Ovary (tissue), 9 donors: ENCODE measurements around the gene RNF212. TPM values are rescaled to one million over a fixed set of nuclear protein-coding genes. Genes with fewer than 3 reads are reported as not detected.
A peak's percentile ranks its signal among the peaks of the same experiment; 100 is the strongest.

Source experiments
- DNase-seq, 5 donors: peaks; one replicate each; pipeline ENCODE4 v3.0.0-alpha.2; 2019 to 2020
- H3K27ac ChIP-seq, 2 donors: fragments of 200-600 bp; one replicate each; pipeline versions ENCODE4 v1.5.1 to v1.8.0; 2019 to 2022
- H3K27me3 ChIP-seq: fragments of 200-600 bp; one replicate; pipeline ENCODE4 v1.8.0; 2022
- H3K36me3 ChIP-seq: fragments of 200-600 bp; sonication (generic); one replicate; pipeline ENCODE4 v1.5.1; 2019
- H3K4me1 ChIP-seq: one replicate; pipeline ENCODE4 v1.8.1; 2013; ENCODE audit warnings: mild to moderate bottlenecking, moderate library complexity; ENCODE audit not compliant: insufficient read depth
- H3K4me3 ChIP-seq: fragments of 200-600 bp; sonication (generic); one replicate; pipeline ENCODE4 v1.5.1; 2017
- H3K9me3 ChIP-seq, 2 donors: fragments of 200-600 bp in 1 of 2; sonication (generic) in 1 of 2; one replicate each; pipeline versions ENCODE4 v1.5.1 to v1.8.1; 2013 to 2019; ENCODE audit warnings: mild to moderate bottlenecking in 1 of 2, moderate library complexity in 1 of 2
- CTCF ChIP-seq, 3 donors: fragments of 450-650 bp in 2 of 3; fragments of 200-600 bp in 1 of 3; IDR thresholded peaks; one replicate each; pipeline versions ENCODE4 v1.5.1 to v1.8.0; 2016 to 2022; ENCODE audit warnings: antibody characterized with exemption in 3 of 3, mild to moderate bottlenecking in 1 of 3
- EP300 ChIP-seq: sonication (generic); formaldehyde crosslinking; IDR thresholded peaks from one replicate; pipeline ENCODE4 v1.6.1; 2017; ENCODE audit warnings: antibody characterized with exemption
- POLR2A ChIP-seq: fragments of 450-650 bp; IDR thresholded peaks from one replicate; pipeline ENCODE4 v1.6.1; 2017; ENCODE audit warnings: antibody characterized with exemption, mild to moderate bottlenecking, moderate library complexity
- WGBS, 3 donors: extraction: QIAGEN DNeasy Blood & Tissue Kit in 1 of 3; methylation state at CpG; one replicate each; pipeline versions ENCODE4 v1.1.5 to v1.1.7; 2013 to 2017; 5-methylcytosine and 5-hydroxymethylcytosine counted together
- intact Hi-C, 4 donors: fragments of 100-400 bp; cut with DNase I; formaldehyde crosslinking; loops; one replicate each; pipeline versions ENCODE4 v1.11.0 to v1.15.1; 2022 to 2023
- polyA plus RNA-seq, 2 donors: library from polyadenylated mRNA; stranded (reverse); fragments of 200-250 nt in 1 of 2; fragments of 350-450 nt in 1 of 2; fragmentation: Illumina TruSeq in 1 of 2; extraction: RNeasy Lipid Tissue Mini Kit (QIAGEN cat#74804) in 1 of 2; gene quantifications; one replicate each; pipeline ENCODE4 v1.2.3, GENCODE V29; 2013 to 2014
- total RNA-seq, 7 donors: library from RNA; depleted of rRNA in 2 of 7; stranded (reverse); fragments of >200 nt in 2 of 7; fragmentation: NEBNext Ultra II Directional in 3 of 7; extraction: Animal tissue kit (Norgen Biotek cat#: 25700) in 3 of 7; gene quantifications; one replicate each; pipeline versions ENCODE4 v1.1.0 to v1.2.4, GENCODE V29; 2016 to 2023
- donor health status: DM: no; HTN: no; CAD: no; lungs with moderate emphysema.
- donor health status: DM: no; HTN: no; CAD: no.
- donor health status: Bipolar disorder and iron deficiency.
- donor health status: DM: yes; HTN: yes; CAD: no.
- donor health status: DM: no; HTN: no; CAD: no.
- donor health status: DM: yes; HTN: yes; CAD: no.

The RNF212 gene
- total and polyA plus RNA-seq, 9 donors = 6.2 to 31.0 (median 14.1) TPM

GRCh38 chr4:1097553-1097952 lies 15.8 kb downstream of the RNF212 start:
- no peak for DNase-seq
- intact Hi-C loops = no loop called here
- WGBS, 3 donors = 88 to 97% (median 94%) methylated on average over 9 of the region's 9 CpGs
- no peak overlapping the region for H3K4me3 ChIP-seq
- H3K36me3 ChIP-seq = no peaks in the 10 kb centered on the region
- H3K4me1 ChIP-seq = no peaks in the 10 kb centered on the region
- H3K9me3 ChIP-seq = no peaks in the 10 kb centered on the region
- H3K27me3 ChIP-seq = no peaks in the 10 kb centered on the region
- H3K27ac ChIP-seq = no peak overlapping the region
- no peak for TF ChIP-seq CTCF (IDR thresholded peaks at IDR 0.05)
- no peak for TF ChIP-seq EP300

- 79 to 89% (median 87%) methylated on average over 5 of the region's 5 CpGs for WGBS, 3 donors
- H3K4me3 ChIP-seq = no peak overlapping the region
- TF ChIP-seq CTCF (IDR thresholded peaks at IDR 0.05) (no peak), POLR2A (no peak), EP300 (no peak)
- no peak for DNase-seq
- no peaks in the 10 kb centered on the region for H3K36me3 ChIP-seq
- no peak overlapping the region for H3K27ac ChIP-seq
- no peaks in the 10 kb centered on the region for H3K27me3 ChIP-seq
- H3K4me1 ChIP-seq = no peaks in the 10 kb centered on the region
- H3K9me3 ChIP-seq = no peaks in the 10 kb centered on the region
- intact Hi-C loops = no loop called here
These were observed 16.5 kb downstream of the RNF212 start for GRCh38 chr4:1096841-1097240.

GRCh38 chr4:1094336-1094690 lies 19.1 kb downstream of the RNF212 start:
- no peak for DNase-seq
- intact Hi-C loops = no loop called here
- Histone ChIP-seq H3K27me3 (no peaks in the 10 kb centered on the region), H3K9me3 (no peaks in the 10 kb centered on the region), H3K4me1 (no peaks in the 10 kb centered on the region), H3K4me3 (no peak overlapping the region), H3K36me3 (no peaks in the 10 kb centered on the region), H3K27ac (no peak overlapping the region)
- TF ChIP-seq EP300 (no peak), POLR2A (no peak), CTCF (IDR thresholded peaks at IDR 0.05) (no peak)
- WGBS, 3 donors = 65 to 78% (median 67%) methylated on average over 6 of the region's 6 CpGs

- Histone ChIP-seq H3K4me1 (no peaks in the 10 kb centered on the region), H3K27ac (no peak overlapping the region), H3K4me3 (no peak overlapping the region), H3K36me3 (no peaks in the 10 kb centered on the region), H3K9me3 (no peaks in the 10 kb centered on the region), H3K27me3 (no peaks in the 10 kb centered on the region)
- peak in 1 of 5 donors; percentile 9 for DNase-seq
- intact Hi-C loops = no loop called here
- no peak for TF ChIP-seq POLR2A
- TF ChIP-seq EP300 = no peak
- TF ChIP-seq CTCF (IDR thresholded peaks at IDR 0.05) = no peak
- WGBS, 3 donors = 76 to 80% (median 79%) methylated on average over 22 of the region's 22 CpGs
These were observed 19.7 kb downstream of the RNF212 start for GRCh38 chr4:1093391-1094335.
